ENCODE results near the gene PCCA. TPM values are rescaled to one million over a fixed set of nuclear protein-coding genes. Genes with fewer than 3 reads are reported as not detected.

Gene PCCA
- polyA plus RNA-seq, 1 of the 3 experiments (the other 2 are of a cell fraction) = 7.3 TPM

DNA sequence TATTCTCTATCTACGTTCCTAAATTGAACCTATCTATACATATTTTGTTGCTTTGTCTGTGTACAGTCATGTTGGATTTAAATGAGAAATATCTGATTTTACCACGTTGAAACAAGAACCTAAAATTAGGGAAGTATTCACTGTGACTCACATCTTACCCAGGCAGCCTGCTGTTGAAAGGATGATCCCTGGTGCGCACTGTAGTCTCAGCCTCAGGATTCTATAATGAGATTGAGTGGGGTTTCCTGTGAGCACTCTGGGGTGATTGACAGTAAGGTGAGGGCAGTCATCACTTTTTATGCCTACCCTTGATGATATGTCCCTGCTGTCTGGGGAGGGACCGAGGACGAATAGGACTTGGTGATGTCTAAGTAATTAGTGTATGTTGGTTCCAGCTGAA, 35.4 kb downstream of the PCCA start:
- H3K9me2 ChIP-seq = no peaks in the 10 kb centered on the region
- no peak overlapping the region for H3K4me2 ChIP-seq
- ChIA-PET POLR2A (no interaction called here), CTCF (no interaction called here)
- peaks cover 11% of the 10 kb centered on the region for H3K9me3 ChIP-seq
- H3K27me3 ChIP-seq (ENCODE audit: insufficient read depth) = no peaks in the 10 kb centered on the region
- TF ChIP-seq, protein P1, sequence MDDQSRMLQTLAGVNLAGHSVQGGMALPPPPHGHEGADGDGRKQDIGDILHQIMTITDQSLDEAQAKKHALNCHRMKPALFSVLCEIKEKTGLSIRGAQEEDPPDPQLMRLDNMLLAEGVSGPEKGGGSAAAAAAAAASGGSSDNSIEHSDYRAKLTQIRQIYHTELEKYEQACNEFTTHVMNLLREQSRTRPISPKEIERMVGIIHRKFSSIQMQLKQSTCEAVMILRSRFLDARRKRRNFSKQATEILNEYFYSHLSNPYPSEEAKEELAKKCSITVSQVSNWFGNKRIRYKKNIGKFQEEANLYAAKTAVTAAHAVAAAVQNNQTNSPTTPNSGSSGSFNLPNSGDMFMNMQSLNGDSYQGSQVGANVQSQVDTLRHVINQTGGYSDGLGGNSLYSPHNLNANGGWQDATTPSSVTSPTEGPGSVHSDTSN (IDR thresholded peaks at IDR 0.05) = no peak
- 0 out of 2 replicates have a peak, but pooled peaks have one; percentile 16 for TF ChIP-seq FOSL2 (IDR thresholded peaks at IDR 0.05; ENCODE audit: borderline replicate concordance, low read depth)
- H3F3A ChIP-seq (replicated peaks; ENCODE audit: insufficient read depth) = peaks cover 6% of the 10 kb centered on the region
- H2AFZ ChIP-seq (ENCODE audit: low read depth) = no peak overlapping the region
- H3K9ac ChIP-seq = no peak overlapping the region
- peaks cover 0 to 11% of the 10 kb centered on the region in 2 experiments for H3K4me1 ChIP-seq (ENCODE audit: control insufficient read depth in 1 of 2, insufficient read depth in 2 of 2, low read depth in 1 of 2, low read length in 1 of 2)
- H4K20me1 ChIP-seq (ENCODE audit: insufficient read depth) = no peaks in the 10 kb centered on the region
- H3K27ac ChIP-seq (ENCODE audit: low read depth in 2 of 2, low read length in 1 of 2) = peak overlapping the region in 1 of 2 experiments; percentile 19; a peak in 1 of 4 replicates
- H3K36me3 ChIP-seq (replicated peaks in 1 of 2; ENCODE audit: control insufficient read depth in 1 of 2, insufficient read depth in 2 of 2, low read length in 1 of 2) = peaks cover 0 to 28% of the 10 kb centered on the region in 2 experiments
- 58% methylated on average over 5 of the region's 5 CpGs for WGBS (ENCODE audit: low lambda C conversion rate)
- no peak overlapping the region for H3K4me3 ChIP-seq (ENCODE audit: low read depth in 2 of 2, low read length in 1 of 2)
- no peak for DNase-seq
- H3K79me2 ChIP-seq (ENCODE audit: insufficient read depth) = no peaks in the 10 kb centered on the region

DNA sequence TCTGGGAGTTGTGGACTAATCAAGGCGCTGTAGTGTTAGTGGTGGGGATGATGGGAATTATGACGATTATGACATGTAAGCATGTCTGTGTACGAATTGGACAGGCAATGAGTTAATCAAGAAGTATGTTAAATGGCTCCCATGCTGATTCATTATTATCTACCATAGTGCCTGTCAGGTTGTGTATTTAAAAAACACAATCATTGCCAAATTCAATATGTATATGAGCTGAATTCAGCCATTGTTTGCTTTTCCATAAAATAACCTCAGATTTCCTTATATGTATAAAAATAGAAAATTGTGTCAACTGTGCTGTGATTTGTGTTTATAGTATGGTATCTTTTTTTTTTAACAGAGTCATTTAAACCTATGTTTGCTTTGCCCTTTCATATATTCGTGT, 37.1 kb downstream of the PCCA start:
- TF ChIP-seq YY1 (IDR thresholded peaks at IDR 0.05; ENCODE audit: low read depth) (no peak), RFX5 (IDR thresholded peaks at IDR 0.05; ENCODE audit: low read length) (no peak), JUND (IDR thresholded peaks at IDR 0.05) (no peak), MEF2A (IDR thresholded peaks at IDR 0.05; ENCODE audit: borderline replicate concordance, low read depth) (no peak), SIN3A (IDR thresholded peaks at IDR 0.05; ENCODE audit: borderline replicate concordance, low read depth, low read length) (no peak), EP300 (IDR thresholded peaks at IDR 0.05; ENCODE audit: borderline replicate concordance in 1 of 2, low read depth in 1 of 2, low read length in 1 of 2) (no peak), FOSL2 (IDR thresholded peaks at IDR 0.05; ENCODE audit: borderline replicate concordance, low read depth) (no peak)
- TF ChIP-seq, protein P2, sequence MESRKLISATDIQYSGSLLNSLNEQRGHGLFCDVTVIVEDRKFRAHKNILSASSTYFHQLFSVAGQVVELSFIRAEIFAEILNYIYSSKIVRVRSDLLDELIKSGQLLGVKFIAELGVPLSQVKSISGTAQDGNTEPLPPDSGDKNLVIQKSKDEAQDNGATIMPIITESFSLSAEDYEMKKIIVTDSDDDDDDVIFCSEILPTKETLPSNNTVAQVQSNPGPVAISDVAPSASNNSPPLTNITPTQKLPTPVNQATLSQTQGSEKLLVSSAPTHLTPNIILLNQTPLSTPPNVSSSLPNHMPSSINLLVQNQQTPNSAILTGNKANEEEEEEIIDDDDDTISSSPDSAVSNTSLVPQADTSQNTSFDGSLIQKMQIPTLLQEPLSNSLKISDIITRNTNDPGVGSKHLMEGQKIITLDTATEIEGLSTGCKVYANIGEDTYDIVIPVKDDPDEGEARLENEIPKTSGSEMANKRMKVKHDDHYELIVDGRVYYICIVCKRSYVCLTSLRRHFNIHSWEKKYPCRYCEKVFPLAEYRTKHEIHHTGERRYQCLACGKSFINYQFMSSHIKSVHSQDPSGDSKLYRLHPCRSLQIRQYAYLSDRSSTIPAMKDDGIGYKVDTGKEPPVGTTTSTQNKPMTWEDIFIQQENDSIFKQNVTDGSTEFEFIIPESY (IDR thresholded peaks at IDR 0.05; ENCODE audit: borderline replicate concordance, low read depth) = no peak
- TF ChIP-seq, protein P3, sequence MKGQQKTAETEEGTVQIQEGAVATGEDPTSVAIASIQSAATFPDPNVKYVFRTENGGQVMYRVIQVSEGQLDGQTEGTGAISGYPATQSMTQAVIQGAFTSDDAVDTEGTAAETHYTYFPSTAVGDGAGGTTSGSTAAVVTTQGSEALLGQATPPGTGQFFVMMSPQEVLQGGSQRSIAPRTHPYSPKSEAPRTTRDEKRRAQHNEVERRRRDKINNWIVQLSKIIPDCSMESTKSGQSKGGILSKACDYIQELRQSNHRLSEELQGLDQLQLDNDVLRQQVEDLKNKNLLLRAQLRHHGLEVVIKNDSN (IDR thresholded peaks at IDR 0.05; ENCODE audit: borderline replicate concordance, low read depth) = no peak
- no peaks in the 10 kb centered on the region for H3K27me3 ChIP-seq (ENCODE audit: insufficient read depth)

More for the DNA sequence above, 37.1 kb downstream of the PCCA start:
- no peaks in the 10 kb centered on the region for H4K20me1 ChIP-seq (ENCODE audit: insufficient read depth)
- WGBS (ENCODE audit: low lambda C conversion rate) = 90% methylated on average over 4 of the region's 4 CpGs
- no peak overlapping the region for H3K4me3 ChIP-seq (ENCODE audit: low read depth in 2 of 2, low read length in 1 of 2)
- H3K9me3 ChIP-seq = peaks cover 11% of the 10 kb centered on the region
- H3K9ac ChIP-seq = no peak overlapping the region
- no peaks in the 10 kb centered on the region for H3K79me2 ChIP-seq (ENCODE audit: insufficient read depth)
- H3K27ac ChIP-seq (ENCODE audit: low read depth in 2 of 2, low read length in 1 of 2) = no peak overlapping the region
- POLR2A ChIA-PET = no interaction called here
- H3K36me3 ChIP-seq (replicated peaks in 1 of 2; ENCODE audit: control insufficient read depth in 1 of 2, insufficient read depth in 2 of 2, low read length in 1 of 2) = peaks cover 0 to 19% of the 10 kb centered on the region in 2 experiments
- H3F3A ChIP-seq (replicated peaks; ENCODE audit: insufficient read depth) = peaks cover 6% of the 10 kb centered on the region
- H3K9me2 ChIP-seq = no peaks in the 10 kb centered on the region
- H3K4me2 ChIP-seq = no peak overlapping the region
- H3K4me1 ChIP-seq (ENCODE audit: control insufficient read depth in 1 of 2, insufficient read depth in 2 of 2, low read depth in 1 of 2, low read length in 1 of 2) = peaks cover 7 to 20% of the 10 kb centered on the region in 2 experiments
- no peak overlapping the region for H2AFZ ChIP-seq (ENCODE audit: low read depth)
- DNase-seq = no peak
- CTCF ChIA-PET = interaction anchor here (1.3 kb wide), 1 partner anchor 53 kb away, joined by 3 read pairs; no protein-coding TSS in a partner anchor
